Measurements from ENCODE around the gene TTC34.

GRCh38 chr1:2624735-2625300 is 176.7 kb downstream of the TTC34 start:
- no peak for TF ChIP-seq CTCF (IDR thresholded peaks at IDR 0.05; ENCODE audit: low read depth, low read length)
- no peak for TF ChIP-seq EZH2phosphoT487 (IDR thresholded peaks at IDR 0.05; ENCODE audit: low read depth)
